Glutamatergic neuron (in vitro differentiated cells): ENCODE results near the gene DOK1. TPM values are rescaled to one million over a fixed set of nuclear protein-coding genes. Genes with fewer than 3 reads are reported as not detected.

Experiments used
- DNase-seq: peaks from one replicate; pipeline ENCODE4 v3.0.0; 2022
- H3K27ac Mint-ChIP-seq: one replicate; pipeline ENCODE4 v1.8.0; 2020; ENCODE audit warnings: mild to moderate bottlenecking, mixed read lengths, inconsistent platforms; ENCODE audit not compliant: unreplicated experiment
- H3K27me3 Mint-ChIP-seq: one replicate; pipeline ENCODE4 v1.8.0; 2020; ENCODE audit warnings: mild to moderate bottlenecking, moderate library complexity, mixed read lengths, inconsistent platforms; ENCODE audit not compliant: unreplicated experiment
- H3K36me3 Mint-ChIP-seq: one replicate; pipeline ENCODE4 v1.8.0; 2020; ENCODE audit warnings: mild to moderate bottlenecking, mixed read lengths, inconsistent platforms; ENCODE audit not compliant: unreplicated experiment
- H3K4me1 Mint-ChIP-seq: one replicate; pipeline ENCODE4 v1.8.0; 2020; ENCODE audit warnings: mild to moderate bottlenecking, low read depth, mixed read lengths, inconsistent platforms; ENCODE audit not compliant: unreplicated experiment
- H3K4me3 Mint-ChIP-seq: one replicate; pipeline ENCODE4 v1.8.0; 2020; ENCODE audit warnings: mild to moderate bottlenecking, mixed read lengths, inconsistent platforms; ENCODE audit not compliant: unreplicated experiment
- H3K9me3 Mint-ChIP-seq: one replicate; pipeline ENCODE4 v1.8.0; 2020; ENCODE audit warnings: mild to moderate bottlenecking, moderate library complexity, mixed read lengths, inconsistent platforms; ENCODE audit not compliant: unreplicated experiment
- CTCF ChIP-seq: fragments of 200-600 bp; sonication (generic); IDR thresholded peaks from one replicate; pipeline ENCODE4 v1.5.0; 2021; ENCODE audit not compliant: partially characterized antibody, unreplicated experiment
- total RNA-seq: library from RNA; stranded (reverse); fragmentation: NEBNext Ultra II Directional; extraction: Animal tissue kit (Norgen Biotek cat#: 25700); gene quantifications from one replicate; pipeline ENCODE4 v1.2.1, GENCODE V29; 2021; ENCODE audit not compliant: unreplicated experiment

DOK1 gene
- total RNA-seq, 1 donor from 2014 or later, result 14.0 TPM

- TF ChIP-seq CTCF, result no peak
- Mint-ChIP-seq H3K27me3 (peaks cover under 1% of the 10 kb centered on the region), H3K4me3 (no peak overlapping the region), H3K9me3 (peaks cover under 1% of the 10 kb centered on the region), H3K36me3 (no peaks in the 10 kb centered on the region), H3K4me1 (peaks cover 12% of the 10 kb centered on the region), H3K27ac (no peak overlapping the region)
- no peak for DNase-seq
Measured at GRCh38 chr2:74602586-74603281, 48.2 kb downstream of the DOK1 start.

- Mint-ChIP-seq H3K9me3 (no peaks in the 10 kb centered on the region), H3K27me3 (no peaks in the 10 kb centered on the region), H3K4me3 (no peak overlapping the region), H3K27ac (no peak overlapping the region), H3K4me1 (peaks cover 12% of the 10 kb centered on the region), H3K36me3 (no peaks in the 10 kb centered on the region)
- TF ChIP-seq CTCF, result no peak
- DNase-seq, result no peak
Measured at GRCh38 chr2:74603282-74604000, 48.9 kb downstream of the DOK1 start.

GRCh38 chr2:74606927-74607326 lies 52.4 kb downstream of the DOK1 start:
- no peaks in the 10 kb centered on the region for H3K27me3 Mint-ChIP-seq
- DNase-seq, result no peak
- no peaks in the 10 kb centered on the region for H3K36me3 Mint-ChIP-seq
- H3K4me1 Mint-ChIP-seq, result peaks cover 8% of the 10 kb centered on the region
- no peak overlapping the region for H3K4me3 Mint-ChIP-seq
- TF ChIP-seq CTCF, result no peak
- no peak overlapping the region for H3K27ac Mint-ChIP-seq
- H3K9me3 Mint-ChIP-seq, result no peaks in the 10 kb centered on the region

Other genes with a start within 250 kb of the DOK1 start
- 8.2 TPM for gene SLC4A5, start 211.3 kb upstream of the DOK1 start, total RNA-seq
- 832 TPM for gene DCTN1, start 174.4 kb upstream of the DOK1 start, total RNA-seq
- 3.7 TPM for gene C2orf81, start 133.1 kb upstream of the DOK1 start, total RNA-seq
- gene WDR54, start 133.0 kb upstream of the DOK1 start, total RNA-seq, result 29.5 TPM
- 88.7 TPM for gene RTKN, start 112.8 kb upstream of the DOK1 start, total RNA-seq
- 18.5 TPM for gene INO80B, start 99.6 kb upstream of the DOK1 start, total RNA-seq
- gene WBP1, start 96.3 kb upstream of the DOK1 start, total RNA-seq, result 109 TPM
- 50.9 TPM for gene MOGS, start 89.3 kb upstream of the DOK1 start, total RNA-seq
- 63.9 TPM for gene MRPL53, start 82.0 kb upstream of the DOK1 start, total RNA-seq
- 28.0 TPM for gene CCDC142, start 71.7 kb upstream of the DOK1 start, total RNA-seq
- 23.8 TPM for gene TTC31, start 71.6 kb upstream of the DOK1 start, total RNA-seq
- 0.96 TPM for gene LBX2, start 55.1 kb upstream of the DOK1 start, total RNA-seq
- 32.3 TPM for gene PCGF1, start 47.0 kb upstream of the DOK1 start, total RNA-seq
- 21.2 TPM for gene TLX2, start 40.3 kb upstream of the DOK1 start, total RNA-seq
- gene DQX1, start 28.5 kb upstream of the DOK1 start, total RNA-seq, result 0.91 TPM
- 99.5 TPM for gene AUP1, start 25.0 kb upstream of the DOK1 start, total RNA-seq
- 46.7 TPM for gene HTRA2, start 24.8 kb upstream of the DOK1 start, total RNA-seq
- 64.2 TPM for gene LOXL3, start 778 bp upstream of the DOK1 start, total RNA-seq
- 0.81 TPM for gene M1AP, start 93.6 kb downstream of the DOK1 start, total RNA-seq
- 28.5 TPM for gene SEMA4F, start 99.5 kb downstream of the DOK1 start, total RNA-seq